Spleen (tissue), 11 donors: ENCODE results near the gene FOXC2. TPM values are rescaled to one million over a fixed set of nuclear protein-coding genes. Genes with fewer than 3 reads are reported as not detected.

ENCODE experiments used
- DNase-seq: peaks from one replicate; pipeline ENCODE4 v3.0.0-alpha.2; 2020
- H3K27ac ChIP-seq, 8 donors: fragments of 200-600 bp; sonication (generic) in 7 of 8; 1 replicate in 4 of 8; 2 replicates in 4 of 8; pipeline versions ENCODE4 v1.5.0 to v1.8.0; 2016 to 2021; ENCODE audit warnings: inconsistent platforms in 4 of 8, mild to moderate bottlenecking in 4 of 8, moderate library complexity in 1 of 8
- H3K27me3 ChIP-seq, 7 donors: fragments of 200-600 bp; sonication (generic) in 6 of 7; replicated peaks in 1 of 7; 1 replicate in 4 of 7; 2 replicates in 3 of 7; pipeline versions ENCODE4 v1.5.0 to v1.8.0; 2016 to 2021; ENCODE audit warnings: inconsistent platforms in 3 of 7, mild to moderate bottlenecking in 1 of 7
- H3K36me3 ChIP-seq, 6 donors: fragments of 200-600 bp; sonication (generic) in 5 of 6; 1 replicate in 4 of 6; 2 replicates in 2 of 6; pipeline versions ENCODE4 v1.5.0 to v1.8.0; 2016 to 2021; ENCODE audit warnings: inconsistent platforms in 2 of 6
- H3K4me1 ChIP-seq, 6 donors: fragments of 200-600 bp; sonication (generic) in 5 of 6; 1 replicate in 3 of 6; 2 replicates in 3 of 6; pipeline versions ENCODE4 v1.5.0 to v1.8.0; 2016 to 2021; ENCODE audit warnings: inconsistent platforms in 3 of 6
- H3K4me3 ChIP-seq, 8 donors: fragments of 200-600 bp; sonication (generic) in 7 of 8; 1 replicate in 4 of 8; 2 replicates in 4 of 8; pipeline versions ENCODE4 v1.5.0 to v1.8.0; 2016 to 2021; ENCODE audit warnings: inconsistent platforms in 4 of 8, mild to moderate bottlenecking in 4 of 8, moderate library complexity in 2 of 8
- H3K9me3 ChIP-seq, 8 donors: fragments of 200-600 bp; sonication (generic) in 7 of 8; 1 replicate in 4 of 8; 2 replicates in 4 of 8; pipeline versions ENCODE4 v1.5.0 to v1.8.0; 2016 to 2021; ENCODE audit warnings: inconsistent platforms in 4 of 8
- POLR2A ChIP-seq, 3 donors: fragments of 450-650 bp; IDR thresholded peaks; one replicate each; pipeline ENCODE4 v1.5.1; 2017; ENCODE audit warnings: antibody characterized with exemption in 3 of 3, mild to moderate bottlenecking in 1 of 3
- POLR2AphosphoS5 ChIP-seq, 3 donors: sonication (generic); formaldehyde crosslinking; IDR thresholded peaks; one replicate each; pipeline ENCODE4 v1.5.1; 2017; ENCODE audit warnings: antibody characterized with exemption in 3 of 3
- WGBS, 5 donors: extraction: QIAGEN DNeasy Blood & Tissue Kit in 3 of 5; methylation state at CpG; one replicate each; pipeline versions ENCODE4 v1.1.5 to v1.1.7; 2013 to 2018; 5-methylcytosine and 5-hydroxymethylcytosine counted together
- intact Hi-C: fragments of 100-400 bp; cut with DNase I; formaldehyde crosslinking; loops from one replicate; pipeline ENCODE4 v1.15.0; 2023; ENCODE audit warnings: low total_unique reads
- polyA plus RNA-seq, 3 donors: library from polyadenylated mRNA; stranded (reverse); fragments of 200-250 nt; gene quantifications; one replicate each; pipeline ENCODE4 v1.2.1, GENCODE V29; 2013
- total RNA-seq, 7 donors: library from RNA; depleted of rRNA in 3 of 7; stranded (reverse); fragments of >200 nt in 3 of 7; fragmentation: NEBNext Ultra II Directional in 4 of 7; extraction: Animal tissue kit (Norgen Biotek cat#: 25700) in 4 of 7; gene quantifications; one replicate each; pipeline versions ENCODE4 v1.1.0 to v1.2.1, GENCODE V29; 2016 to 2021
- TF ChIP-seq, protein P1 (sequence below), 11 experiments: fragments of 200-600 bp in 7 of 11; fragments of 450-650 bp in 4 of 11; sonication (generic) in 4 of 11; IDR thresholded peaks in 8 of 11; conservative IDR thresholded peaks in 3 of 11; 1 replicate in 7 of 11; 2 replicates in 4 of 11; pipeline versions ENCODE4 v1.4.0 to v1.8.0; 2016 to 2021; ENCODE audit warnings: antibody characterized with exemption in 11 of 11, inconsistent platforms in 4 of 11, mild to moderate bottlenecking in 1 of 11
- donor health status: healthy with polysubstance abuse.
- donor health status: DM: no; HTN: no; CAD: no; lungs with moderate emphysema.
- donor health status: DM: no; HTN: no; CAD: no.
- donor health status: Bipolar disorder and iron deficiency.
- donor health status: healthy.
- donor health status: DM: no; HTN: no; CAD: no.
- donor health status: DM: yes; HTN: yes; CAD: no.

Gene FOXC2
- total and polyA plus RNA-seq, 10 donors = 0.05 to 0.10 TPM; not detected in 8

DNA sequence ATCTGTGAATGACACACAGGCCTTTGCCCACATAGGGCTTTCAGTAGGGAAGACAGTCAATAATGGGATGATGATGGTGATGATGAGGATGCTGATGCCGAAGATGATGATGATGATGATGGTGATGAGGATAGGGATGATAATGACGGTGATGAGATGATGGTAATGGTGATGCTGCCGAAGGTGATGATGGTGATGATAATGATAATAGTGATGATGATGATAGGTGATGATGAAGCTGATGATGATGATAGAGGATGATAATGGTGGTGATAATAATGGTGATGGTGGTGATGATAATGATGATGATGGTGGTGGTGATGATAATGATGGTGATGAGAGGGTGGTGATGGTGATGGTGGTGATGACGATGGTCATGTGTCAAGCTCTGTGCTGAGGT is 24.6 kb downstream of the FOXC2 start:
- Histone ChIP-seq H3K27me3 (peaks cover 0 to 56% (median 18%) of the 10 kb centered on the region in 7 donors), H3K36me3 (no peaks in the 10 kb centered on the region), H3K4me3 (no peak overlapping the region), H3K27ac (no peak overlapping the region), H3K4me1 (no peaks in the 10 kb centered on the region), H3K9me3 (no peaks in the 10 kb centered on the region)
- 87 to 95% (median 91%) methylated on average over 4 of the region's 4 CpGs for WGBS, 5 donors
- DNase-seq = no peak
- TF ChIP-seq POLR2AphosphoS5 (IDR thresholded peaks at IDR 0.05) = no peak
- no peak for TF ChIP-seq POLR2A (IDR thresholded peaks at IDR 0.05)
- TF ChIP-seq, protein P1, sequence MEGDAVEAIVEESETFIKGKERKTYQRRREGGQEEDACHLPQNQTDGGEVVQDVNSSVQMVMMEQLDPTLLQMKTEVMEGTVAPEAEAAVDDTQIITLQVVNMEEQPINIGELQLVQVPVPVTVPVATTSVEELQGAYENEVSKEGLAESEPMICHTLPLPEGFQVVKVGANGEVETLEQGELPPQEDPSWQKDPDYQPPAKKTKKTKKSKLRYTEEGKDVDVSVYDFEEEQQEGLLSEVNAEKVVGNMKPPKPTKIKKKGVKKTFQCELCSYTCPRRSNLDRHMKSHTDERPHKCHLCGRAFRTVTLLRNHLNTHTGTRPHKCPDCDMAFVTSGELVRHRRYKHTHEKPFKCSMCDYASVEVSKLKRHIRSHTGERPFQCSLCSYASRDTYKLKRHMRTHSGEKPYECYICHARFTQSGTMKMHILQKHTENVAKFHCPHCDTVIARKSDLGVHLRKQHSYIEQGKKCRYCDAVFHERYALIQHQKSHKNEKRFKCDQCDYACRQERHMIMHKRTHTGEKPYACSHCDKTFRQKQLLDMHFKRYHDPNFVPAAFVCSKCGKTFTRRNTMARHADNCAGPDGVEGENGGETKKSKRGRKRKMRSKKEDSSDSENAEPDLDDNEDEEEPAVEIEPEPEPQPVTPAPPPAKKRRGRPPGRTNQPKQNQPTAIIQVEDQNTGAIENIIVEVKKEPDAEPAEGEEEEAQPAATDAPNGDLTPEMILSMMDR (IDR thresholded peaks at IDR 0.05 in 8 of 11, conservative IDR thresholded peaks at IDR 0.05 in 3 of 11) = no peak
- intact Hi-C loops = no loop called here

DNA sequence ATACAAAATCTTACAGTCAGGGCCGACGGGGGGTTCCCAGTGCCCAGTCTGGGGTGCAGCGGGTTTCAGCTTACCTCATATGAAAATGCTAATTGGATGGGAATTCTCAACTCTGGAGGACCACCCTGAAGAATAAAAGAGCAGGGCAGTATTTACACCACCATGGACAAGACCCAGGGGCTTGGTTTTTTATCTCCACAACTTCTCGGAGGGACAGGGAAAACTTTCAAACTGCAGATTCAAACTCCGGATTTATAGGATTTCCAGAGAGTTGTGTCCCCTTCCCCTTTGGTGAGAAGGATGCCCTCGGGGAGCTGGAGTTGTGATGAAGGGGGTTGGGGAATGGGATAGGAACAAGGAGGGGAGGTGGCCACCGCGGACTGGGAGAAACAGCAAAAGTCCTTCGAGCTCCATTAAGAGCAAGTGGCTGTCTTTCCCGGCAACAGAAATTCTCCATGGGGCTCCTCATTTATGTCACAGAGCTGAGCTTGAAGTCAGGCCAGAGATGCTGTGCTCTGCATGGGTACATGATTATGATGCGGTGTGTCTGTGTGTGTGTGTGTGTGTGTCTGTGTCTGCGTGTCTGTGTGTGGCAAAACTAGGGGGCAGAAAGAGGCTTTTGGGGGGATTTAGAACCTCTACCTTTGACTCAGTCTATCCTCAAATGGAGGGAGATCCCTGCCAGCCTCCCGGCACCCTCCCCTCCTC is 27.4 kb downstream of the FOXC2 start:
- Histone ChIP-seq H3K4me3 (no peak overlapping the region), H3K4me1 (no peaks in the 10 kb centered on the region), H3K27ac (no peak overlapping the region), H3K27me3 (peaks cover 0 to 83% (median 18%) of the 10 kb centered on the region in 7 donors), H3K9me3 (no peaks in the 10 kb centered on the region), H3K36me3 (no peaks in the 10 kb centered on the region)
- DNase-seq = no peak
- TF ChIP-seq POLR2A (IDR thresholded peaks at IDR 0.05) = no peak
- no peak for TF ChIP-seq POLR2AphosphoS5 (IDR thresholded peaks at IDR 0.05)
- TF ChIP-seq, protein P1 (IDR thresholded peaks at IDR 0.05 in 8 of 11, conservative IDR thresholded peaks at IDR 0.05 in 3 of 11) = no peak
- 58 to 67% (median 61%) methylated on average over 13 of the region's 13 CpGs for WGBS, 5 donors
- intact Hi-C loops = no loop called here

DNA sequence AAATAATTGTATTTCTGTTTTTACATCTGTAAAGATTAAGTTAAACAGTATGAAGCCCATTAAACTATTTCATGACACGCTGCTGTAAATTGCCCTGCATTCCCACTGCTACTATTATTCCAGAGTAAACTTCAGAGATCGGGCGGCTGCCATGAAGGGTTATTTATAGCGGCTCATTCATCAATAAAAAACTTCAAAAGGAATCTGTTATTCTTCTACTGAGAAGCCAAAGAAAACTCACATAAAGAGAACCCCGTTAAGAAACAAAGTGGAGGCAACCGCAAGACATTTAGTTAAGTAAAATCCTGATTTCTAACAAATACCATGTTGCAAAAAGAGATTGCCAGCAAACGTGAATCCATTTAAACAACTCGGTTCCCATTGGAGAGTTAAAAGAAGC is 28.1 kb downstream of the FOXC2 start:
- H3K9me3 ChIP-seq = no peaks in the 10 kb centered on the region
- 83 to 88% (median 85%) methylated on average over 8 of the region's 8 CpGs for WGBS, 5 donors
- no peaks in the 10 kb centered on the region for H3K36me3 ChIP-seq
- peaks cover 0 to 89% (median 18%) of the 10 kb centered on the region in 7 donors for H3K27me3 ChIP-seq
- intact Hi-C loops = no loop called here
- H3K4me1 ChIP-seq = no peaks in the 10 kb centered on the region
- no peak overlapping the region for H3K4me3 ChIP-seq
- no peak overlapping the region for H3K27ac ChIP-seq
- TF ChIP-seq POLR2AphosphoS5 (IDR thresholded peaks at IDR 0.05) = no peak
- TF ChIP-seq POLR2A (IDR thresholded peaks at IDR 0.05) = no peak
- TF ChIP-seq, protein P1 (IDR thresholded peaks at IDR 0.05 in 8 of 11, conservative IDR thresholded peaks at IDR 0.05 in 3 of 11) = no peak
- no peak for DNase-seq

DNA sequence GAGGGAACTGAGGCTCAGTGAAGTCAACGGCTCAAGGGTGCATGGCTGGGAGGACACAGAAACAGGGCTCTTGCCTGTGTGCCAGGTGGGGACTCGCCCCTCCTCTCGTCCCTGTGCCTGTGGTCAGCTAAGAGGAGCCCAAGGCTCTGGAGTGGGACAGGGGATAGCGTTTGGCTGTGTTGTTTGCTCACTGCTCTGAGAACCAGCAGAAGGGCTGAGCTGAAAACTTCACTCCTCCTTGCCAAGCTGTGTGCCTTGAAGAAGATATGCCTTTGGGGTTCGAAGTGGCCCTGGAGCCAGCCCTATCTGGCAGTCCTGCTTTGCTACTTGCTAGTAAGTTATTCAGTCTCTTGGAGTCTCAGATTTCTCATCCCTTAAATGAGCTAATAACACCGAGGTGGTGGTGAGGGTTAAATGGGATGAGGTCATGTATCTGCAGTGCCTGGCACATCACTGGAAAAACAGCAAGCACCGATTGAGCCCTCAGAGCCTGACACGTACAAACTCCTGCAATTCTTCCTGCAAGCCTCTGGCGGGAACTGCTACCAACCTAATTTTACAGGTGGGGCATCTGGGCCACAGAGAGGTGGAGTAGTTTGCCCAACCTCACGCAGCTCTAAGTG is 29.5 kb downstream of the FOXC2 start:
- no peak for DNase-seq
- 80 to 91% (median 85%) methylated on average over 7 to 10 of the region's 10 CpGs for WGBS, 5 donors
- H3K27ac ChIP-seq = no peak overlapping the region
- H3K4me1 ChIP-seq = no peaks in the 10 kb centered on the region
- H3K36me3 ChIP-seq = no peaks in the 10 kb centered on the region
- no peak for TF ChIP-seq POLR2A (IDR thresholded peaks at IDR 0.05)
- TF ChIP-seq POLR2AphosphoS5 (IDR thresholded peaks at IDR 0.05) = no peak
- TF ChIP-seq, protein P1 (IDR thresholded peaks at IDR 0.05 in 8 of 11, conservative IDR thresholded peaks at IDR 0.05 in 3 of 11) = no peak
- no peak overlapping the region for H3K4me3 ChIP-seq
- H3K9me3 ChIP-seq = no peaks in the 10 kb centered on the region
- peaks cover 0 to 78% (median 18%) of the 10 kb centered on the region in 7 donors for H3K27me3 ChIP-seq
- intact Hi-C loops = no loop called here
